ENCODE data around the gene SHB.

- TF ChIP-seq, protein P1, sequence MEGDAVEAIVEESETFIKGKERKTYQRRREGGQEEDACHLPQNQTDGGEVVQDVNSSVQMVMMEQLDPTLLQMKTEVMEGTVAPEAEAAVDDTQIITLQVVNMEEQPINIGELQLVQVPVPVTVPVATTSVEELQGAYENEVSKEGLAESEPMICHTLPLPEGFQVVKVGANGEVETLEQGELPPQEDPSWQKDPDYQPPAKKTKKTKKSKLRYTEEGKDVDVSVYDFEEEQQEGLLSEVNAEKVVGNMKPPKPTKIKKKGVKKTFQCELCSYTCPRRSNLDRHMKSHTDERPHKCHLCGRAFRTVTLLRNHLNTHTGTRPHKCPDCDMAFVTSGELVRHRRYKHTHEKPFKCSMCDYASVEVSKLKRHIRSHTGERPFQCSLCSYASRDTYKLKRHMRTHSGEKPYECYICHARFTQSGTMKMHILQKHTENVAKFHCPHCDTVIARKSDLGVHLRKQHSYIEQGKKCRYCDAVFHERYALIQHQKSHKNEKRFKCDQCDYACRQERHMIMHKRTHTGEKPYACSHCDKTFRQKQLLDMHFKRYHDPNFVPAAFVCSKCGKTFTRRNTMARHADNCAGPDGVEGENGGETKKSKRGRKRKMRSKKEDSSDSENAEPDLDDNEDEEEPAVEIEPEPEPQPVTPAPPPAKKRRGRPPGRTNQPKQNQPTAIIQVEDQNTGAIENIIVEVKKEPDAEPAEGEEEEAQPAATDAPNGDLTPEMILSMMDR (IDR thresholded peaks at IDR 0.05 in 2 of 3, conservative IDR thresholded peaks at IDR 0.05 in 1 of 3; ENCODE audit: borderline replicate concordance in 1 of 3, insufficient read depth in 1 of 3, low read depth in 2 of 3, low read length in 2 of 3) = no peak
- TF ChIP-seq EZH2phosphoT487 (IDR thresholded peaks at IDR 0.05; ENCODE audit: borderline replicate concordance) (no peak), CEBPB (IDR thresholded peaks at IDR 0.05; ENCODE audit: low read depth) (no peak), RAD21 (IDR thresholded peaks at IDR 0.05; ENCODE audit: low read depth) (no peak), POLR2AphosphoS5 (IDR thresholded peaks at IDR 0.05; ENCODE audit: low read depth, low read length) (no peak), ZNF274 (IDR thresholded peaks at IDR 0.05; ENCODE audit: low read depth, low read length) (no peak), EGR1 (IDR thresholded peaks at IDR 0.05; ENCODE audit: low read depth) (no peak), YY1 (IDR thresholded peaks at IDR 0.05; ENCODE audit: extremely low read depth, insufficient replicate concordance, low read depth, low read length) (no peak)
- TF ChIP-seq, protein P2, sequence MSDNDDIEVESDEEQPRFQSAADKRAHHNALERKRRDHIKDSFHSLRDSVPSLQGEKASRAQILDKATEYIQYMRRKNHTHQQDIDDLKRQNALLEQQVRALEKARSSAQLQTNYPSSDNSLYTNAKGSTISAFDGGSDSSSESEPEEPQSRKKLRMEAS (IDR thresholded peaks at IDR 0.05) = no peak
- TF ChIP-seq, protein P3, sequence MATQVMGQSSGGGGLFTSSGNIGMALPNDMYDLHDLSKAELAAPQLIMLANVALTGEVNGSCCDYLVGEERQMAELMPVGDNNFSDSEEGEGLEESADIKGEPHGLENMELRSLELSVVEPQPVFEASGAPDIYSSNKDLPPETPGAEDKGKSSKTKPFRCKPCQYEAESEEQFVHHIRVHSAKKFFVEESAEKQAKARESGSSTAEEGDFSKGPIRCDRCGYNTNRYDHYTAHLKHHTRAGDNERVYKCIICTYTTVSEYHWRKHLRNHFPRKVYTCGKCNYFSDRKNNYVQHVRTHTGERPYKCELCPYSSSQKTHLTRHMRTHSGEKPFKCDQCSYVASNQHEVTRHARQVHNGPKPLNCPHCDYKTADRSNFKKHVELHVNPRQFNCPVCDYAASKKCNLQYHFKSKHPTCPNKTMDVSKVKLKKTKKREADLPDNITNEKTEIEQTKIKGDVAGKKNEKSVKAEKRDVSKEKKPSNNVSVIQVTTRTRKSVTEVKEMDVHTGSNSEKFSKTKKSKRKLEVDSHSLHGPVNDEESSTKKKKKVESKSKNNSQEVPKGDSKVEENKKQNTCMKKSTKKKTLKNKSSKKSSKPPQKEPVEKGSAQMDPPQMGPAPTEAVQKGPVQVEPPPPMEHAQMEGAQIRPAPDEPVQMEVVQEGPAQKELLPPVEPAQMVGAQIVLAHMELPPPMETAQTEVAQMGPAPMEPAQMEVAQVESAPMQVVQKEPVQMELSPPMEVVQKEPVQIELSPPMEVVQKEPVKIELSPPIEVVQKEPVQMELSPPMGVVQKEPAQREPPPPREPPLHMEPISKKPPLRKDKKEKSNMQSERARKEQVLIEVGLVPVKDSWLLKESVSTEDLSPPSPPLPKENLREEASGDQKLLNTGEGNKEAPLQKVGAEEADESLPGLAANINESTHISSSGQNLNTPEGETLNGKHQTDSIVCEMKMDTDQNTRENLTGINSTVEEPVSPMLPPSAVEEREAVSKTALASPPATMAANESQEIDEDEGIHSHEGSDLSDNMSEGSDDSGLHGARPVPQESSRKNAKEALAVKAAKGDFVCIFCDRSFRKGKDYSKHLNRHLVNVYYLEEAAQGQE (IDR thresholded peaks at IDR 0.05; ENCODE audit: low read depth) = no peak
Observed at GRCh38 chr9:37914701-37915358, 154.2 kb downstream of the SHB start.
